Neuronal stem cell (in vitro differentiated cells): ENCODE data around the gene FGD3.

Experiments used
- DNase-seq: peaks from one replicate; pipeline ENCODE4 v3.0.0-alpha.2; 2013; ENCODE audit warnings: low spot score
- H2AFZ ChIP-seq: one replicate; pipeline ENCODE4 v1.6.1; 2013; ENCODE audit warnings: mild to moderate bottlenecking, low read length, inconsistent platforms
- H2AK5ac ChIP-seq: 2 replicates; pipeline ENCODE4 v1.6.1; 2013; ENCODE audit warnings: low read depth, mild to moderate bottlenecking, inconsistent platforms, low read length, moderate library complexity, mixed read lengths
- H2BK120ac ChIP-seq: 2 replicates; pipeline ENCODE4 v1.6.1; 2013; ENCODE audit warnings: low read depth, mild to moderate bottlenecking, inconsistent platforms, low read length, moderate library complexity, mixed read lengths
- H2BK12ac ChIP-seq: one replicate; pipeline ENCODE4 v1.6.1; 2013; ENCODE audit warnings: low read length, inconsistent platforms
- H2BK15ac ChIP-seq: 2 replicates; pipeline ENCODE4 v1.6.1; 2013; ENCODE audit warnings: mild to moderate bottlenecking, low read length, inconsistent platforms, mixed read lengths
- H2BK5ac ChIP-seq: one replicate; pipeline ENCODE4 v1.6.1; 2013; ENCODE audit warnings: inconsistent platforms, mild to moderate bottlenecking, low read length, moderate library complexity
- H3K14ac ChIP-seq: one replicate; pipeline ENCODE4 v1.6.1; 2013; ENCODE audit warnings: low read length, inconsistent platforms
- H3K18ac ChIP-seq: 2 replicates; pipeline ENCODE4 v1.6.1; 2013; ENCODE audit warnings: low read length, inconsistent platforms
- H3K23ac ChIP-seq: 2 replicates; pipeline ENCODE4 v1.6.1; 2013; ENCODE audit warnings: low read depth, mild to moderate bottlenecking, mixed read lengths, low read length, inconsistent platforms; ENCODE audit not compliant: poor library complexity
- H3K27ac ChIP-seq: replicated peaks from 3 replicates; pipeline ENCODE4 v1.5.1; 2013; ENCODE audit warnings: low read length, inconsistent platforms
- H3K27me3 ChIP-seq, 3 experiments: 2 replicates each; pipeline ENCODE4 v1.6.1; 2013; ENCODE audit warnings: low read length in 3 of 3, mild to moderate bottlenecking in 2 of 3, inconsistent platforms in 1 of 3, low read depth in 1 of 3, mixed read lengths in 1 of 3, moderate library complexity in 1 of 3; ENCODE audit not compliant: control insufficient read depth in 3 of 3, insufficient read depth in 3 of 3
- H3K36me3 ChIP-seq, 2 donors: replicated peaks in 1 of 2; 2 replicates each; pipeline ENCODE4 v1.6.1; 2013; ENCODE audit warnings: low read length in 2 of 2; ENCODE audit not compliant: control insufficient read depth in 2 of 2, insufficient read depth in 2 of 2
- H3K4ac ChIP-seq: 2 replicates; pipeline ENCODE4 v1.6.1; 2013; ENCODE audit warnings: inconsistent platforms, mild to moderate bottlenecking, low read length, moderate library complexity
- H3K4me1 ChIP-seq, 2 donors: 1 replicate in 1 of 2; 2 replicates in 1 of 2; pipeline ENCODE4 v1.6.1; 2013; ENCODE audit warnings: low read length in 2 of 2, low read depth in 1 of 2; ENCODE audit not compliant: control insufficient read depth in 2 of 2, insufficient read depth in 1 of 2
- H3K4me2 ChIP-seq: one replicate; pipeline ENCODE4 v1.6.1; 2013; ENCODE audit warnings: mild to moderate bottlenecking, low read length, inconsistent platforms; ENCODE audit not compliant: insufficient read depth, poor library complexity, severe bottlenecking
- H3K4me3 ChIP-seq, 2 donors: 2 replicates each; pipeline ENCODE4 v1.5.1; 2013; ENCODE audit warnings: low read length in 2 of 2, mild to moderate bottlenecking in 2 of 2, inconsistent platforms in 1 of 2, moderate library complexity in 1 of 2
- H3K79me1 ChIP-seq: one replicate; pipeline ENCODE4 v1.6.1; 2013; ENCODE audit warnings: low read depth, mild to moderate bottlenecking, inconsistent platforms, low read length, moderate library complexity
- H3K9ac ChIP-seq: one replicate; pipeline ENCODE4 v1.6.1; 2013; ENCODE audit warnings: mild to moderate bottlenecking, low read depth, low read length, inconsistent platforms; ENCODE audit not compliant: poor library complexity
- H3K9me3 ChIP-seq, 2 donors: replicated peaks in 1 of 2; 2 replicates each; pipeline versions ENCODE3 to v1.6.1; 2013; ENCODE audit warnings: low read length in 2 of 2, mild to moderate bottlenecking in 2 of 2, inconsistent platforms in 1 of 2, low read depth in 1 of 2, mixed read lengths in 1 of 2, moderate library complexity in 1 of 2; ENCODE audit not compliant: control insufficient read depth in 2 of 2, insufficient read depth in 1 of 2
- H4K8ac ChIP-seq: one replicate; pipeline ENCODE4 v1.6.1; 2013; ENCODE audit warnings: low read depth, mild to moderate bottlenecking, inconsistent platforms, low read length, moderate library complexity
- H4K91ac ChIP-seq: one replicate; pipeline ENCODE4 v1.6.1; 2013; ENCODE audit warnings: low read length, low read depth, mild to moderate bottlenecking, inconsistent platforms; ENCODE audit not compliant: poor library complexity
- whole genome bisulfite sequencing, 2 donors: extraction: QIAGEN DNeasy Blood & Tissue Kit; methylation state at CpG; one replicate each; pipeline ENCODE4 v1.1.7; 2013; ENCODE audit warnings: missing lambda C conversion rate in 2 of 2, mixed read lengths in 1 of 2; ENCODE audit not compliant: insufficient read length in 2 of 2, insufficient replicate concordance in 1 of 2; ENCODE audit errors: extremely low coverage in 2 of 2; 5-methylcytosine and 5-hydroxymethylcytosine counted together

Gene FGD3

GRCh38 chr9:92917176-92917800, 30.0 kb upstream of the FGD3 start:
- Histone ChIP-seq H3K4me3 (no peak overlapping the region), H2BK15ac (no peak overlapping the region), H3K14ac (no peak overlapping the region), H2AFZ (no peak overlapping the region), H2BK120ac (no peak overlapping the region), H3K23ac (no peak overlapping the region), H3K36me3 (peaks cover 0 to 1% of the 10 kb centered on the region in 2 donors), H3K9ac (no peak overlapping the region), H3K27me3 (peaks cover 0 to 25% (median 13%) of the 10 kb centered on the region in 3 experiments), H3K79me1 (peaks cover 2% of the 10 kb centered on the region), H4K8ac (no peak overlapping the region), H4K91ac (no peak overlapping the region), H2AK5ac (no peak overlapping the region), H3K4me1 (peaks cover 0 to 6% of the 10 kb centered on the region in 2 donors), H3K27ac (no peak overlapping the region), H2BK12ac (no peak overlapping the region), H3K4me2 (no peak overlapping the region), H3K18ac (no peak overlapping the region), H3K4ac (no peak overlapping the region), H3K9me3 (no peaks in the 10 kb centered on the region), H2BK5ac (no peak overlapping the region)
- DNase-seq = no peak
- no CpG with 5 or more reads among the region's 2 CpGs for WGBS, 2 donors

GRCh38 chr9:92920437-92920836, 26.9 kb upstream of the FGD3 start:
- Histone ChIP-seq H2AFZ (no peak overlapping the region), H3K4me1 (no peaks in the 10 kb centered on the region), H2BK120ac (no peak overlapping the region), H2BK12ac (no peak overlapping the region), H3K4ac (no peak overlapping the region), H3K4me2 (no peak overlapping the region), H3K23ac (no peak overlapping the region), H3K79me1 (peaks cover 2% of the 10 kb centered on the region), H3K4me3 (no peak overlapping the region), H4K8ac (no peak overlapping the region), H3K9me3 (no peaks in the 10 kb centered on the region), H3K18ac (peak overlapping the region; percentile 2), H3K36me3 (peaks cover 0 to 1% of the 10 kb centered on the region in 2 donors), H3K27ac (no peak overlapping the region), H2BK5ac (no peak overlapping the region), H4K91ac (no peak overlapping the region), H3K27me3 (peaks cover 0 to 11% (median 8%) of the 10 kb centered on the region in 3 experiments), H3K9ac (no peak overlapping the region), H3K14ac (peak overlapping the region; percentile 86), H2BK15ac (no peak overlapping the region), H2AK5ac (no peak overlapping the region)
- DNase-seq = no peak
- WGBS, 2 donors = no CpG with 5 or more reads among the region's 1 CpG

- Histone ChIP-seq H3K14ac (no peak overlapping the region), H3K36me3 (no peaks in the 10 kb centered on the region), H2AFZ (no peak overlapping the region), H3K4me1 (no peaks in the 10 kb centered on the region), H4K8ac (no peak overlapping the region), H2AK5ac (no peak overlapping the region), H3K4me3 (no peak overlapping the region), H2BK120ac (no peak overlapping the region), H3K18ac (no peak overlapping the region), H3K27ac (no peak overlapping the region), H3K4ac (no peak overlapping the region), H3K79me1 (no peaks in the 10 kb centered on the region), H4K91ac (no peak overlapping the region), H3K9ac (no peak overlapping the region), H2BK5ac (no peak overlapping the region), H3K23ac (no peak overlapping the region), H3K27me3 (no peaks in the 10 kb centered on the region), H2BK15ac (no peak overlapping the region), H3K4me2 (no peak overlapping the region), H3K9me3 (no peaks in the 10 kb centered on the region), H2BK12ac (no peak overlapping the region)
- DNase-seq = no peak
- no CpG with 5 or more reads among the region's 3 CpGs for WGBS, 2 donors
Measured at GRCh38 chr9:92931606-92932005, 15.7 kb upstream of the FGD3 start.

GRCh38 chr9:92934321-92934720, 13.0 kb upstream of the FGD3 start:
- no peaks in the 10 kb centered on the region for H3K79me1 ChIP-seq
- no peak overlapping the region for H2BK12ac ChIP-seq
- no peak overlapping the region for H3K27ac ChIP-seq
- H4K91ac ChIP-seq = no peak overlapping the region
- H3K18ac ChIP-seq = no peak overlapping the region
- H2AFZ ChIP-seq = peak overlapping the region; percentile 1
- H2BK120ac ChIP-seq = no peak overlapping the region
- no peak overlapping the region for H3K23ac ChIP-seq
- H3K4me3 ChIP-seq = no peak overlapping the region
- peaks cover 0 to 2% of the 10 kb centered on the region in 2 donors for H3K4me1 ChIP-seq
- no peak overlapping the region for H2BK5ac ChIP-seq
- H3K14ac ChIP-seq = no peak overlapping the region
- DNase-seq = no peak
- no peaks in the 10 kb centered on the region for H3K9me3 ChIP-seq
- H3K4me2 ChIP-seq = no peak overlapping the region
- no peak overlapping the region for H3K9ac ChIP-seq
- H2AK5ac ChIP-seq = no peak overlapping the region
- H3K27me3 ChIP-seq = peaks cover 0 to 2% (median 0%) of the 10 kb centered on the region in 3 experiments
- no peak overlapping the region for H2BK15ac ChIP-seq
- no peak overlapping the region for H3K4ac ChIP-seq
- no peaks in the 10 kb centered on the region for H3K36me3 ChIP-seq
- no CpG with 5 or more reads among the region's 1 CpG for WGBS, 2 donors
- no peak overlapping the region for H4K8ac ChIP-seq
